ENCODE measurements around the gene LAMC3. TPM values are rescaled to one million over a fixed set of nuclear protein-coding genes. Genes with fewer than 3 reads are reported as not detected.

Gene LAMC3
- total RNA-seq, 1 donor from 2014 or later: 0.20 TPM

- DNase-seq (ENCODE audit: low read depth) (peak; percentile 95), FAIRE-seq (no peak)
- H3K36me3 Mint-ChIP-seq (ENCODE audit: low read depth, unreplicated experiment): peaks cover 2% of the 10 kb centered on the region
- no peak overlapping the region for H2AFZ ChIP-seq (ENCODE audit: low read depth, low read length)
- peak overlapping the region; percentile 75 for H3K4me2 ChIP-seq (ENCODE audit: low read length)
- peak overlapping the region; percentile 52 for H3K27ac ChIP-seq (ENCODE audit: low read depth, low read length)
- no peak for TF ChIP-seq EZH2 (IDR thresholded peaks at IDR 0.05; ENCODE audit: insufficient read depth, low read length)
- no peak for TF ChIP-seq CTCF (IDR thresholded peaks at IDR 0.05; ENCODE audit: insufficient read depth, low read depth, low read length)
- H4K20me1 ChIP-seq (ENCODE audit: insufficient read depth, low read length): no peaks in the 10 kb centered on the region
- no peaks in the 10 kb centered on the region for H3K36me3 ChIP-seq (ENCODE audit: insufficient read depth, low read length)
- peak overlapping the region; percentile 85 for H3K27ac Mint-ChIP-seq (ENCODE audit: unreplicated experiment)
- H3K4me1 Mint-ChIP-seq (ENCODE audit: low read depth, unreplicated experiment): peaks cover 6% of the 10 kb centered on the region
- H3K27me3 ChIP-seq (ENCODE audit: insufficient read depth, low read length): no peaks in the 10 kb centered on the region
- H3K9me3 ChIP-seq (ENCODE audit: insufficient read depth, low read depth, low read length): peaks cover 8% of the 10 kb centered on the region
- H3K9ac ChIP-seq (ENCODE audit: low read length): peak overlapping the region; percentile 47
- H3K9me3 Mint-ChIP-seq (ENCODE audit: unreplicated experiment): peaks cover 15% of the 10 kb centered on the region
- H3K4me3 Mint-ChIP-seq (ENCODE audit: unreplicated experiment): no peak overlapping the region
- peak overlapping the region; percentile 30 for H3K4me3 ChIP-seq (ENCODE audit: insufficient read depth, low read depth, low read length)
- peaks cover 9% of the 10 kb centered on the region for H3K27me3 Mint-ChIP-seq (ENCODE audit: low read depth, unreplicated experiment)
- peaks cover 18% of the 10 kb centered on the region for H3K4me1 ChIP-seq (ENCODE audit: insufficient read depth, low read length)
- H3K79me2 ChIP-seq (ENCODE audit: insufficient read depth, low read length): no peaks in the 10 kb centered on the region
Measured at GRCh38 chr9:130962418-130963316, 46.3 kb upstream of the LAMC3 start.

DNA sequence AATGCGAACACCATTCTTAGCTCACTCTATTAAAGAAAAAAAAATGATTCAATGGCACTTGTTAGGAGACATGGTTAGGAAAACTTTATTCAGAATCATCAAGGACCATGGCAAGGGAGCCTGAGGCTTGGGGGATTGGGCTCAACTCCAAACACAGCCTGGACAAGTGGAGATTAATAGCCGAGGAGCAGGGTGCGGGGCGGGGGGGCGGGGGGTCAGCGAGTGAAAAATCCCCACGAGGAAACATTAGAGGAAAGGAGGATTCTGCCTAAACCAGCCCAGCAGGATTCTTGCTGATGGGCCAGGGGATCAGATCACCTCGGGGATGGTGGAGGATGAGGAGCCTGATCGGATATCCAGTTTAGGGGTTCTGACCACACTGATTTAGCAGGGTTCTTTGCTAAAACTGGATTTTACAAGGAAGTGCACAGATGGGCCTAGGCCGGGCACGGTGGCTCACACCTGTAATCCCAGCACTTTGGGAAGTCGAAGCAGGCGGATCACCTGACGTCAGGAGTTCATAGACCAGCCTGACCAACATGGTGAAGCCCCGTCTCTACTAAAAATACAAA, 45.6 kb upstream of the LAMC3 start:
- Histone ChIP-seq H3K79me2 (ENCODE audit: insufficient read depth, low read length) (no peaks in the 10 kb centered on the region), H4K20me1 (ENCODE audit: insufficient read depth, low read length) (no peaks in the 10 kb centered on the region), H3K36me3 (ENCODE audit: insufficient read depth, low read length) (no peaks in the 10 kb centered on the region), H3K27me3 (ENCODE audit: insufficient read depth, low read length) (no peaks in the 10 kb centered on the region), H3K4me2 (ENCODE audit: low read length) (peak overlapping the region; percentile 75), H3K9me3 (ENCODE audit: insufficient read depth, low read depth, low read length) (peaks cover 8% of the 10 kb centered on the region), H3K4me3 (ENCODE audit: insufficient read depth, low read depth, low read length) (no peak overlapping the region), H3K4me1 (ENCODE audit: insufficient read depth, low read length) (peaks cover 18% of the 10 kb centered on the region), H3K9ac (ENCODE audit: low read length) (peak overlapping the region; percentile 47), H3K27ac (ENCODE audit: low read depth, low read length) (no peak overlapping the region), H2AFZ (ENCODE audit: low read depth, low read length) (no peak overlapping the region)
- TF ChIP-seq CTCF (IDR thresholded peaks at IDR 0.05; ENCODE audit: insufficient read depth, low read depth, low read length) (no peak), EZH2 (IDR thresholded peaks at IDR 0.05; ENCODE audit: insufficient read depth, low read length) (no peak)
- Mint-ChIP-seq H3K27me3 (ENCODE audit: low read depth, unreplicated experiment) (peaks cover 9% of the 10 kb centered on the region), H3K4me3 (ENCODE audit: unreplicated experiment) (no peak overlapping the region), H3K9me3 (ENCODE audit: unreplicated experiment) (peaks cover 15% of the 10 kb centered on the region), H3K4me1 (ENCODE audit: low read depth, unreplicated experiment) (peaks cover 6% of the 10 kb centered on the region), H3K27ac (ENCODE audit: unreplicated experiment) (no peak overlapping the region), H3K36me3 (ENCODE audit: low read depth, unreplicated experiment) (peaks cover 2% of the 10 kb centered on the region)
- FAIRE-seq (no peak), DNase-seq (ENCODE audit: low read depth) (peak; percentile 37)

Data from astrocyte (in vitro differentiated cells and primary cell).